H1 (cell line): Measurements from ENCODE around the gene FNDC11. TPM values are rescaled to one million over a fixed set of nuclear protein-coding genes. Genes with fewer than 3 reads are reported as not detected.

Source experiments
- CTCF ChIA-PET: fragments of 300-600 bp; sonication (Branson Sonifier 250); formaldehyde crosslinking; loops from one replicate; lab custom pipeline; 2021; ENCODE audit not compliant: partially characterized antibody; lab: Charles Lee
- POLR2A ChIA-PET: fragments of 300-600 bp; sonication (Branson Sonifier 250); formaldehyde crosslinking; loops from one replicate; lab custom pipeline; 2021; ENCODE audit warnings: inconsistent platforms; ENCODE audit not compliant: partially characterized antibody; lab: Charles Lee
- DNase-seq, 2 experiments: peaks; one replicate each; pipeline versions ENCODE4 v3.0.0 to v3.0.0-alpha.2; 2010 to 2022; ENCODE audit warnings: low spot score in 2 of 2, low read depth in 1 of 2, mixed read lengths in 1 of 2
- FAIRE-seq: peaks from 2 replicates; lab custom pipeline; 2011; peaks lifted over from hg19 to GRCh38; lab: Jason Lieb, UNC
- H2AFZ ChIP-seq: 2 replicates; pipeline ENCODE4 v1.8.1; 2012; ENCODE audit warnings: low read length, inconsistent platforms
- H2AK5ac ChIP-seq: 2 replicates; pipeline ENCODE4 v1.6.1; 2013; ENCODE audit warnings: low read depth, low read length
- H2BK120ac ChIP-seq: replicated peaks from 2 replicates; pipeline ENCODE3; 2013; ENCODE audit warnings: low read depth, low read length, inconsistent platforms
- H2BK12ac ChIP-seq: 2 replicates; pipeline ENCODE4 v1.6.1; 2013; ENCODE audit warnings: low read depth, low read length
- H2BK15ac ChIP-seq: 2 replicates; pipeline ENCODE4 v1.6.1; 2013; ENCODE audit warnings: low read length
- H2BK20ac ChIP-seq: 2 replicates; pipeline ENCODE4 v1.6.1; 2013; ENCODE audit warnings: low read length
- H2BK5ac ChIP-seq: 2 replicates; pipeline ENCODE4 v1.6.1; 2013; ENCODE audit warnings: low read depth, low read length
- H3K14ac ChIP-seq: 2 replicates; pipeline ENCODE4 v1.6.1; 2013; ENCODE audit warnings: inconsistent platforms; ENCODE audit not compliant: insufficient read length
- H3K18ac ChIP-seq: 2 replicates; pipeline ENCODE4 v1.6.1; 2013; ENCODE audit warnings: low read length; ENCODE audit errors: extremely low read depth
- H3K23ac ChIP-seq: 2 replicates; pipeline ENCODE4 v1.6.1; 2013; ENCODE audit warnings: inconsistent platforms; ENCODE audit not compliant: insufficient read length
- H3K23me2 ChIP-seq: 2 replicates; pipeline ENCODE4 v1.6.1; 2013; ENCODE audit warnings: low read depth, low read length
- H3K27ac ChIP-seq: 2 replicates; pipeline ENCODE4 v1.6.1; 2011; ENCODE audit warnings: low read depth, low read length, inconsistent platforms
- H3K27me3 ChIP-seq, 4 experiments: replicated peaks in 1 of 4; 1 replicate in 1 of 4; 2 replicates in 3 of 4; pipeline versions ENCODE4 v1.6.1 to v1.8.1; 2011 to 2013; ENCODE audit warnings: low read length in 3 of 4, mild to moderate bottlenecking in 3 of 4, inconsistent platforms in 2 of 4, mixed read lengths in 2 of 4, moderate library complexity in 1 of 4; ENCODE audit not compliant: control insufficient read depth in 3 of 4, insufficient read depth in 3 of 4; ENCODE audit errors: extremely low read depth in 1 of 4
- H3K36me3 ChIP-seq, 4 experiments: 2 replicates each; pipeline versions ENCODE4 v1.6.1 to v1.8.1; 2011 to 2013; ENCODE audit warnings: mild to moderate bottlenecking in 4 of 4, low read length in 3 of 4, moderate library complexity in 2 of 4, control low read depth in 1 of 4, inconsistent platforms in 1 of 4; ENCODE audit not compliant: insufficient read depth in 4 of 4, control insufficient read depth in 2 of 4
- H3K4ac ChIP-seq: replicated peaks from 2 replicates; pipeline ENCODE3; 2013; ENCODE audit warnings: low read length, low read depth, mixed read lengths, inconsistent platforms; ENCODE audit not compliant: insufficient read length
- H3K4me1 ChIP-seq, 4 experiments: replicated peaks in 1 of 4; 1 replicate in 1 of 4; 2 replicates in 3 of 4; pipeline versions ENCODE4 v1.6.1 to v1.8.1; 2011 to 2013; ENCODE audit warnings: low read length in 3 of 4, inconsistent platforms in 2 of 4, mixed read lengths in 1 of 4; ENCODE audit not compliant: insufficient read depth in 4 of 4, control insufficient read depth in 3 of 4
- H3K4me2 ChIP-seq, 2 experiments: 2 replicates each; pipeline versions ENCODE4 v1.6.1 to v1.8.1; 2011 to 2013; ENCODE audit warnings: low read depth in 2 of 2, low read length in 2 of 2, control low read depth in 1 of 2, inconsistent platforms in 1 of 2, mild to moderate bottlenecking in 1 of 2; ENCODE audit not compliant: insufficient read depth in 1 of 2
- H3K4me3 ChIP-seq, 4 experiments: fragments of 200-600, 300-600 bp in 1 of 4; sonication (generic), shearing (Covaris generic), sonication (Bioruptor Twin) in 1 of 4; 2 replicates each; pipeline versions ENCODE4 v1.5.1 to v1.8.1; 2011 to 2016; ENCODE audit warnings: low read length in 4 of 4, low read depth in 3 of 4, control low read depth in 2 of 4, inconsistent platforms in 2 of 4, mild to moderate bottlenecking in 2 of 4, mixed read lengths in 1 of 4, moderate library complexity in 1 of 4; ENCODE audit not compliant: insufficient read depth in 2 of 4; ENCODE audit errors: extremely low read depth in 1 of 4
- H3K56ac ChIP-seq: replicated peaks from 2 replicates; pipeline ENCODE3; 2013; ENCODE audit warnings: low read depth, mild to moderate bottlenecking, mixed read lengths, low read length, inconsistent platforms; ENCODE audit not compliant: insufficient read length
- H3K79me1 ChIP-seq: 2 replicates; pipeline ENCODE4 v1.6.1; 2013; ENCODE audit warnings: low read depth, low read length, control low read depth
- H3K79me2 ChIP-seq, 2 experiments: 2 replicates each; pipeline versions ENCODE4 v1.6.1 to v1.8.1; 2012 to 2013; ENCODE audit warnings: low read length in 2 of 2, mild to moderate bottlenecking in 2 of 2, inconsistent platforms in 1 of 2; ENCODE audit not compliant: insufficient read depth in 2 of 2, control insufficient read depth in 1 of 2
- H3K9ac ChIP-seq, 4 experiments: replicated peaks in 1 of 4; 1 replicate in 1 of 4; 2 replicates in 3 of 4; pipeline versions ENCODE4 v1.6.1 to v1.8.1; 2011 to 2013; ENCODE audit warnings: low read depth in 3 of 4, low read length in 3 of 4, control low read depth in 2 of 4, mild to moderate bottlenecking in 2 of 4, moderate library complexity in 2 of 4, inconsistent platforms in 1 of 4; ENCODE audit errors: extremely low read depth in 1 of 4
- H3K9me3 ChIP-seq, 2 experiments: 2 replicates each; pipeline versions ENCODE4 v1.6.1 to v1.8.1; 2012 to 2013; ENCODE audit warnings: mild to moderate bottlenecking in 2 of 2, moderate library complexity in 2 of 2, control low read depth in 1 of 2, inconsistent platforms in 1 of 2, low read depth in 1 of 2, low read length in 1 of 2, mixed read lengths in 1 of 2; ENCODE audit not compliant: insufficient read depth in 2 of 2
- H4K20me1 ChIP-seq, 2 experiments: replicated peaks in 1 of 2; 2 replicates each; pipeline versions ENCODE3 to v1.8.1; 2011 to 2013; ENCODE audit warnings: inconsistent platforms in 2 of 2, low read length in 2 of 2, mild to moderate bottlenecking in 1 of 2; ENCODE audit not compliant: insufficient read depth in 2 of 2, control insufficient read depth in 1 of 2
- H4K5ac ChIP-seq: 2 replicates; pipeline ENCODE4 v1.6.1; 2013; ENCODE audit warnings: low read length, low read depth, mixed read lengths, inconsistent platforms; ENCODE audit not compliant: insufficient read length
- H4K8ac ChIP-seq: 2 replicates; pipeline ENCODE4 v1.8.0; 2013; ENCODE audit warnings: mild to moderate bottlenecking, moderate library complexity, low read length, inconsistent platforms; ENCODE audit not compliant: insufficient read depth; ENCODE audit errors: extremely low read depth
- H4K91ac ChIP-seq: replicated peaks from 2 replicates; pipeline ENCODE3; 2013; ENCODE audit warnings: low read length, mixed read lengths, inconsistent platforms; ENCODE audit not compliant: insufficient read length
- CTBP2 ChIP-seq: IDR thresholded peaks from 2 replicates; pipeline ENCODE4 v1.7.0; 2011; ENCODE audit warnings: borderline replicate concordance, mild to moderate bottlenecking, moderate library complexity, mixed read lengths, low read length; ENCODE audit not compliant: insufficient read depth, insufficient read length
- JUN ChIP-seq: IDR thresholded peaks from 2 replicates; pipeline ENCODE4 v1.6.1; 2011; ENCODE audit warnings: low read depth, mild to moderate bottlenecking, improper control_type of control experiment, low read length
- JUND ChIP-seq: IDR thresholded peaks from 2 replicates; pipeline ENCODE4 v1.6.1; 2011; ENCODE audit warnings: mild to moderate bottlenecking, improper control_type of control experiment, low read length
- POLR2A ChIP-seq, 2 experiments: IDR thresholded peaks; 1 replicate in 1 of 2; 2 replicates in 1 of 2; pipeline ENCODE4 v1.6.1; 2011; ENCODE audit warnings: low read depth in 2 of 2, low read length in 2 of 2, mild to moderate bottlenecking in 2 of 2; ENCODE audit errors: control extremely low read depth in 1 of 2
- RXRA ChIP-seq: IDR thresholded peaks from 2 replicates; pipeline ENCODE4 v1.6.1; 2011; ENCODE audit warnings: low read depth, mild to moderate bottlenecking, low read length, moderate library complexity; ENCODE audit not compliant: insufficient read depth
- ZNF274 ChIP-seq: IDR thresholded peaks from 2 replicates; pipeline ENCODE4 v1.7.0; 2012; ENCODE audit warnings: low read length, borderline replicate concordance; ENCODE audit errors: extremely low read depth
- WGBS, 2 experiments: shearing (Covaris generic) in 1 of 2; methylation state at CpG; one replicate each; pipeline versions ENCODE4 v1.1.6 to v1.1.7; 2013 to 2015; ENCODE audit warnings: low lambda C conversion rate in 2 of 2, mixed read lengths in 2 of 2, inconsistent platforms in 1 of 2, low coverage in 1 of 2, missing lambda C conversion rate in 1 of 2; ENCODE audit not compliant: insufficient replicate concordance in 2 of 2, insufficient coverage in 1 of 2, insufficient read length in 1 of 2; ENCODE audit errors: extremely low coverage in 1 of 2, missing lambda C conversion rate in 1 of 2; 5-methylcytosine and 5-hydroxymethylcytosine counted together
- polyA plus RNA-seq, 7 experiments: library from polyadenylated mRNA; depleted of rRNA in 3 of 7; stranded (reverse) in 5 of 7; unstranded in 2 of 7; fragments of >200 nt in 5 of 7; fragments of 200-250 nt in 2 of 7; gene quantifications; 1 replicate in 5 of 7; 2 replicates in 1 of 7; 4 replicates in 1 of 7; pipeline versions ENCODE4 v1.2.1 to v1.2.3, GENCODE V29; 2011 to 2013; ENCODE audit warnings: missing spikeins in 2 of 7, mixed read lengths in 2 of 7
- total RNA-seq: library from RNA; stranded (reverse); fragmentation: NEBNext Ultra II Directional; extraction: Animal tissue kit (Norgen Biotek cat#: 25700); gene quantifications from 2 replicates; pipeline ENCODE4 v1.2.1, GENCODE V29; 2021
- TF ChIP-seq, protein P1 (sequence below), 3 experiments: IDR thresholded peaks; 1 replicate in 2 of 3; 2 replicates in 1 of 3; pipeline versions ENCODE4 v1.5.1 to v1.6.1; 2011; ENCODE audit warnings: low read length in 3 of 3, mild to moderate bottlenecking in 3 of 3, inconsistent platforms in 2 of 3, low read depth in 1 of 3, moderate library complexity in 1 of 3; ENCODE audit not compliant: insufficient read depth in 1 of 3; ENCODE audit errors: control extremely low read depth in 1 of 3

FNDC11 gene
- total and polyA plus RNA-seq, 2 of the 8 experiments (the other 6 are each of a cell fraction or from before 2014, with no cell fraction given) = 2.6 to 8.8 TPM

DNA sequence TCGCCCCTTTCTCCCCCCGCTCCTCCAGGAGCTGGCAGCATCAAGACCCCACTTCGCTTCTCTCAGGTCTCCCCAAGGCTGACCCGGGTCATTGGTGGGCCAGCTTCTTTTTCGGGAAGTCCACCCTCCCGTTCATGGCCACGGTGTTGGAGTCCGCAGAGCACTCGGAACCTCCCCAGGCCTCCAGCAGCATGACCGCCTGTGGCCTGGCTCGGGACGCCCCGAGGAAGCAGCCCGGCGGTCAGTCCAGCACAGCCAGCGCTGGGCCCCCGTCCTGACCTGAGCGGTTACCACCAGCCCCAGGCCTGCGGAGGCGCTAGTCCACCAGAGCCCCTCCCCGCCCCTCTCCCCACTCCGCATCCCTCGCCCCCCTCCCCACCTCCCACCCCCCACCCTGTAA is 32.4 kb upstream of the FNDC11 start:
- Histone ChIP-seq H3K27ac (peak overlapping the region; percentile 87; the same call in 1 of the 2 replicates), H3K4me2 (peak overlapping the region; percentile 68 to 97), H3K9ac (peak overlapping the region; percentile 73 to 97 (median 90)), H2AK5ac (no peak overlapping the region), H2BK12ac (0 out of 2 replicates have a peak overlapping the region, but pooled peaks have one; percentile 17), H3K23me2 (peaks cover 17% of the 10 kb centered on the region; the same call in 1 of the 2 replicates), H3K14ac (no peak overlapping the region), H3K4me1 (peaks cover 0 to 21% (median 10%) of the 10 kb centered on the region in 4 experiments; a peak in 5 of 7 replicates), H3K27me3 (peaks cover 0 to 6% (median under 1%) of the 10 kb centered on the region in 4 experiments; a peak in 2 of 7 replicates), H2BK15ac (no peak overlapping the region), H3K79me1 (peaks cover 7% of the 10 kb centered on the region; the same call in 1 of the 2 replicates), H3K18ac (no peak overlapping the region), H4K8ac (peak overlapping the region; percentile 99; the same call in 1 of the 2 replicates), H3K36me3 (peaks cover 0 to 14% (median 0%) of the 10 kb centered on the region in 4 experiments; a peak in 2 of 8 replicates), H2BK5ac (peak overlapping the region; percentile 75), H4K91ac (no peak overlapping the region), H3K4ac (peak overlapping the region; percentile 38), H3K9me3 (no peaks in the 10 kb centered on the region), H2BK20ac (no peak overlapping the region), H3K56ac (no peak overlapping the region), H2AFZ (no peak overlapping the region), H3K23ac (no peak overlapping the region), H4K5ac (no peak overlapping the region), H3K79me2 (peaks cover 0 to 4% of the 10 kb centered on the region in 2 experiments; a peak in 1 of 4 replicates), H2BK120ac (no peak overlapping the region), H3K4me3 (peak overlapping the region; percentile 66 to 99 (median 88)), H4K20me1 (peaks cover 3 to 22% of the 10 kb centered on the region in 2 experiments)
- POLR2A ChIA-PET = interaction anchor here (0.6 to 4.6 kb wide), 30 partner anchors 10 to 435 kb away, joined by 3 to 59 read pairs (median 5); partner anchors contain the start of genes ARFRP1, COL20A1, KCNQ2 and PTK6
- WGBS, 2 experiments = 14% methylated on average over 13 of the region's 23 CpGs; no CpG with 5 or more reads in 1 of the 2 experiments
- FAIRE-seq (no peak), DNase-seq (peak in 1 of 2 experiments; percentile 60)
- CTCF ChIA-PET = interaction anchor here (0.6 to 4.2 kb wide), 6 partner anchors 16 to 450 kb away, joined by 3 to 28 read pairs (median 4); partner anchors contain the start of gene PTK6
- TF ChIP-seq, protein P1, sequence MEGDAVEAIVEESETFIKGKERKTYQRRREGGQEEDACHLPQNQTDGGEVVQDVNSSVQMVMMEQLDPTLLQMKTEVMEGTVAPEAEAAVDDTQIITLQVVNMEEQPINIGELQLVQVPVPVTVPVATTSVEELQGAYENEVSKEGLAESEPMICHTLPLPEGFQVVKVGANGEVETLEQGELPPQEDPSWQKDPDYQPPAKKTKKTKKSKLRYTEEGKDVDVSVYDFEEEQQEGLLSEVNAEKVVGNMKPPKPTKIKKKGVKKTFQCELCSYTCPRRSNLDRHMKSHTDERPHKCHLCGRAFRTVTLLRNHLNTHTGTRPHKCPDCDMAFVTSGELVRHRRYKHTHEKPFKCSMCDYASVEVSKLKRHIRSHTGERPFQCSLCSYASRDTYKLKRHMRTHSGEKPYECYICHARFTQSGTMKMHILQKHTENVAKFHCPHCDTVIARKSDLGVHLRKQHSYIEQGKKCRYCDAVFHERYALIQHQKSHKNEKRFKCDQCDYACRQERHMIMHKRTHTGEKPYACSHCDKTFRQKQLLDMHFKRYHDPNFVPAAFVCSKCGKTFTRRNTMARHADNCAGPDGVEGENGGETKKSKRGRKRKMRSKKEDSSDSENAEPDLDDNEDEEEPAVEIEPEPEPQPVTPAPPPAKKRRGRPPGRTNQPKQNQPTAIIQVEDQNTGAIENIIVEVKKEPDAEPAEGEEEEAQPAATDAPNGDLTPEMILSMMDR (IDR thresholded peaks at IDR 0.05; ENCODE audit: control extremely low read depth in 1 of 3, insufficient read depth in 1 of 3, low read depth in 1 of 3, low read length in 3 of 3) = peak in 2 of 3 experiments; percentile 18 to 33; a peak in 2 of 4 replicates
- TF ChIP-seq JUND (no peak), POLR2A (IDR thresholded peaks at IDR 0.05; ENCODE audit: control extremely low read depth in 1 of 2, low read depth in 2 of 2, low read length in 2 of 2) (no peak; a peak in 1 of 3 replicates), CTBP2 (no peak), JUN (no peak), ZNF274 (no peak), RXRA (no peak)
